Endothelial cell (in vitro differentiated cells): ENCODE results near the gene ELFN2. TPM values are rescaled to one million over a fixed set of nuclear protein-coding genes. Genes with fewer than 3 reads are reported as not detected.

Experiments used
- DNase-seq: peaks from one replicate; pipeline ENCODE4 v3.0.0; 2021; ENCODE audit warnings: low spot score
- H3K27ac Mint-ChIP-seq: one replicate; pipeline ENCODE4 v1.8.0; 2021; ENCODE audit warnings: mixed read lengths, inconsistent platforms; ENCODE audit not compliant: unreplicated experiment
- H3K27me3 Mint-ChIP-seq: one replicate; pipeline ENCODE4 v1.8.0; 2021; ENCODE audit warnings: mild to moderate bottlenecking, moderate library complexity, mixed read lengths, inconsistent platforms; ENCODE audit not compliant: unreplicated experiment
- H3K36me3 Mint-ChIP-seq: one replicate; pipeline ENCODE4 v1.8.0; 2021; ENCODE audit warnings: mild to moderate bottlenecking, low read depth, mixed read lengths, inconsistent platforms; ENCODE audit not compliant: unreplicated experiment
- H3K4me1 Mint-ChIP-seq: one replicate; pipeline ENCODE4 v1.8.0; 2021; ENCODE audit warnings: mild to moderate bottlenecking, mixed read lengths, inconsistent platforms; ENCODE audit not compliant: unreplicated experiment
- H3K4me3 Mint-ChIP-seq: one replicate; pipeline ENCODE4 v1.8.0; 2021; ENCODE audit warnings: mild to moderate bottlenecking, mixed read lengths, inconsistent platforms; ENCODE audit not compliant: unreplicated experiment
- H3K9me3 Mint-ChIP-seq: one replicate; pipeline ENCODE4 v1.8.0; 2021; ENCODE audit warnings: mixed read lengths, inconsistent platforms; ENCODE audit not compliant: unreplicated experiment
- total RNA-seq: library from RNA; stranded (reverse); fragmentation: NEBNext Ultra II Directional; extraction: Animal tissue kit (Norgen Biotek cat#: 25700); gene quantifications from one replicate; pipeline ENCODE4 v1.2.1, GENCODE V29; 2021; ENCODE audit not compliant: unreplicated experiment
- TF ChIP-seq, protein P1 (sequence below): fragments of 200-600 bp; sonication (generic); IDR thresholded peaks from one replicate; pipeline ENCODE4 v1.5.0; 2021; ENCODE audit warnings: antibody characterized with exemption; ENCODE audit not compliant: unreplicated experiment

The ELFN2 gene
- total RNA-seq, 1 donor from 2014 or later: 1.2 TPM

GRCh38 chr22:37425369-37425768, 1.9 kb downstream of the ELFN2 start:
- Mint-ChIP-seq H3K27ac (no peak overlapping the region), H3K4me1 (peaks cover 6% of the 10 kb centered on the region), H3K36me3 (peaks cover 3% of the 10 kb centered on the region), H3K4me3 (no peak overlapping the region), H3K9me3 (no peaks in the 10 kb centered on the region), H3K27me3 (peaks cover 31% of the 10 kb centered on the region)
- TF ChIP-seq, protein P1, sequence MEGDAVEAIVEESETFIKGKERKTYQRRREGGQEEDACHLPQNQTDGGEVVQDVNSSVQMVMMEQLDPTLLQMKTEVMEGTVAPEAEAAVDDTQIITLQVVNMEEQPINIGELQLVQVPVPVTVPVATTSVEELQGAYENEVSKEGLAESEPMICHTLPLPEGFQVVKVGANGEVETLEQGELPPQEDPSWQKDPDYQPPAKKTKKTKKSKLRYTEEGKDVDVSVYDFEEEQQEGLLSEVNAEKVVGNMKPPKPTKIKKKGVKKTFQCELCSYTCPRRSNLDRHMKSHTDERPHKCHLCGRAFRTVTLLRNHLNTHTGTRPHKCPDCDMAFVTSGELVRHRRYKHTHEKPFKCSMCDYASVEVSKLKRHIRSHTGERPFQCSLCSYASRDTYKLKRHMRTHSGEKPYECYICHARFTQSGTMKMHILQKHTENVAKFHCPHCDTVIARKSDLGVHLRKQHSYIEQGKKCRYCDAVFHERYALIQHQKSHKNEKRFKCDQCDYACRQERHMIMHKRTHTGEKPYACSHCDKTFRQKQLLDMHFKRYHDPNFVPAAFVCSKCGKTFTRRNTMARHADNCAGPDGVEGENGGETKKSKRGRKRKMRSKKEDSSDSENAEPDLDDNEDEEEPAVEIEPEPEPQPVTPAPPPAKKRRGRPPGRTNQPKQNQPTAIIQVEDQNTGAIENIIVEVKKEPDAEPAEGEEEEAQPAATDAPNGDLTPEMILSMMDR: no peak
- no peak for DNase-seq

DNA sequence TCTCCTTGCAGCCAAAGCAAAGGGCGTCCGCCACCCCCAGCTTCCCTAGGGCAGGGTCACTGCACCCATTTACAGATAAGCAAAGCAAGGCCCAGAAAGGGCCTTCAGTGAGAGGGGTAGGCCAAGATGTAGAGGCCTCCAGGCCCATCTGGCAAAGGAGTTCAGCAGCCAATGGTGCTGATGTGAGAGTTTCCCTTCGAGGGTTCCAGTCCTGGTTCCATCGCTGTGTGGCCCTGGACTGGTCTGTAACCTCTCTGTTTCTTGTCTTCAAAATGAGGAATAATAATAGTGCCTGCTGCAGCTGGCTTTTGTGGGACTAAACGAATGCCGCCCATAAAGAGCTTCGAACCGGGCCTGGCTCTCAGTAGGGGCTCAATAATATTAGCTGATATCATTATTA, 4.0 kb downstream of the ELFN2 start:
- Mint-ChIP-seq H3K9me3 (no peaks in the 10 kb centered on the region), H3K4me3 (no peak overlapping the region), H3K27ac (no peak overlapping the region), H3K27me3 (peaks cover 37% of the 10 kb centered on the region), H3K4me1 (peaks cover 17% of the 10 kb centered on the region), H3K36me3 (peaks cover 4% of the 10 kb centered on the region)
- TF ChIP-seq, protein P1: no peak
- DNase-seq: no peak

DNA sequence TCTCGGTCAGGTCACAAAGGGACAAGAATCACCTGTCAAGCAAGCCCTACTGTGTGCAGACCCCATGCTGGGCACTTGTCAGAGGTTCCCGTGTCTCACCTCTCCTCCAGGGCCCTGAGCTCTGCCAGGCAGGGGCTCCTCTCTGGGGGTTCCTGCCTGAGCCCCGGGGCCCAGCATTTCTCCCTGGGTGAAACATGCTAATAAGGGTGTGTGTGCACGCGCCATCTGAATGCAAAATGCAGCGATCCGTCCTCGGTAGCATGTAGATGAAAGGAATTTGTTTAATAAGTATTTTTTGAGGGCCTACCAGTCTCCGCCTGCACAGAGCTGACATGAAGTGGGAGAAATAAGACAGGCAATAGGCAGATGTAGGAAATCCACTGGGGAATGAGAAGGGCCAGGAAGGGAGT, 5.8 kb downstream of the ELFN2 start:
- no peak overlapping the region for H3K4me3 Mint-ChIP-seq
- H3K27me3 Mint-ChIP-seq: peaks cover 45% of the 10 kb centered on the region
- no peaks in the 10 kb centered on the region for H3K9me3 Mint-ChIP-seq
- TF ChIP-seq, protein P1: no peak
- no peak overlapping the region for H3K27ac Mint-ChIP-seq
- H3K4me1 Mint-ChIP-seq: peaks cover 17% of the 10 kb centered on the region
- DNase-seq: no peak
- H3K36me3 Mint-ChIP-seq: peaks cover 4% of the 10 kb centered on the region

- H3K27ac Mint-ChIP-seq: no peak overlapping the region
- peak overlapping the region; percentile 83 for H3K4me3 Mint-ChIP-seq
- H3K9me3 Mint-ChIP-seq: no peaks in the 10 kb centered on the region
- H3K27me3 Mint-ChIP-seq: peaks cover 39% of the 10 kb centered on the region
- TF ChIP-seq, protein P1: peak; percentile 10
- peaks cover 4% of the 10 kb centered on the region for H3K36me3 Mint-ChIP-seq
- no peak for DNase-seq
- peaks cover 14% of the 10 kb centered on the region for H3K4me1 Mint-ChIP-seq
These were observed 6.4 kb downstream of the ELFN2 start for GRCh38 chr22:37420686-37421467.

- Mint-ChIP-seq H3K27me3 (peaks cover 35% of the 10 kb centered on the region), H3K27ac (no peak overlapping the region), H3K9me3 (no peaks in the 10 kb centered on the region), H3K4me1 (peaks cover 14% of the 10 kb centered on the region), H3K4me3 (peak overlapping the region; percentile 83), H3K36me3 (peaks cover 4% of the 10 kb centered on the region)
- DNase-seq: peak; percentile 32
- TF ChIP-seq, protein P1: no peak
These were observed 7.2 kb downstream of the ELFN2 start for GRCh38 chr22:37419969-37420685.
